GM12878 (cell line): ENCODE results near the gene UQCR10. TPM values are rescaled to one million over a fixed set of nuclear protein-coding genes. Genes with fewer than 3 reads are reported as not detected.

Experiments
- ATAC-seq: fragments of 200-7000 bp; cut with Tn5 transposase; 3 replicates; pipeline ENCODE4 v1.9.1; 2020; ENCODE audit warnings: mild to moderate bottlenecking, moderate library complexity
- BruUV-seq: library from RNA; stranded (reverse); fragments of 400-500 nt; replicated peaks from 2 replicates; lab custom pipeline; 2021; lab: Mats Ljungman, UMichigan
- CTCF ChIA-PET: fragments of 300-600 bp; sonication (Branson Sonifier 250); formaldehyde crosslinking; extraction: SDS; loops from one replicate; lab custom pipeline; 2021; ENCODE audit warnings: inconsistent platforms; lab: Yijun Ruan, JAX
- POLR2A ChIA-PET: fragments of 350-600 bp; formaldehyde crosslinking; extraction: SDS; loops from one replicate; lab custom pipeline; 2021; ENCODE audit warnings: inconsistent platforms; lab: Charles Lee
- RAD21 ChIA-PET: fragments of 300-600 bp; sonication (Branson Sonifier 250); formaldehyde crosslinking; loops from one replicate; lab custom pipeline; 2023; ENCODE audit warnings: antibody characterized with exemption; ENCODE audit not compliant: unreplicated experiment; lab: Charles Lee
- SMC1A ChIA-PET: fragments of 300-600 bp; sonication (Branson Sonifier 250); formaldehyde crosslinking; loops from one replicate; lab custom pipeline; 2023; ENCODE audit not compliant: unreplicated experiment, uncharacterized antibody; lab: Charles Lee
- DNase-seq: peaks from one replicate; pipeline ENCODE4 v3.0.0-alpha.2; 2011; ENCODE audit warnings: low read depth, low spot score
- FAIRE-seq: peaks from 3 replicates; lab custom pipeline; 2011; peaks lifted over from hg19 to GRCh38; lab: Jason Lieb, UNC
- H2AFZ ChIP-seq: 2 replicates; pipeline ENCODE4 v1.6.0; 2011; ENCODE audit warnings: low read depth, low read length, control low read depth; ENCODE audit not compliant: control insufficient read depth
- H3K27ac ChIP-seq: 2 replicates; pipeline ENCODE4 v1.5.1; 2011; ENCODE audit warnings: control low read depth; ENCODE audit not compliant: control insufficient read depth, insufficient read depth
- H3K27me3 ChIP-seq, 2 experiments: replicated peaks in 1 of 2; 2 replicates each; pipeline versions ENCODE4 v1.6.0 to v1.6.1; 2011; ENCODE audit warnings: low read length in 1 of 2; ENCODE audit not compliant: control insufficient read depth in 2 of 2, insufficient read depth in 2 of 2
- H3K36me3 ChIP-seq, 2 experiments: 2 replicates each; pipeline ENCODE4 v1.5.1; 2011; ENCODE audit warnings: low read length in 1 of 2; ENCODE audit not compliant: control insufficient read depth in 2 of 2, insufficient read depth in 2 of 2
- H3K4me1 ChIP-seq: 2 replicates; pipeline ENCODE4 v1.6.1; 2011; ENCODE audit warnings: mild to moderate bottlenecking, low read length, moderate library complexity, mixed read lengths; ENCODE audit not compliant: control insufficient read depth, insufficient read depth
- H3K4me2 ChIP-seq: 2 replicates; pipeline ENCODE4 v1.6.0; 2011; ENCODE audit warnings: control low read depth; ENCODE audit not compliant: control insufficient read depth, insufficient read depth
- H3K4me3 ChIP-seq: fragments of 200-600 bp; sonication (generic); 2 replicates; pipeline ENCODE4 v1.5.1; 2016
- H3K79me2 ChIP-seq: 2 replicates; pipeline ENCODE4 v1.6.0; 2011; ENCODE audit warnings: low read length; ENCODE audit not compliant: control insufficient read depth, insufficient read depth
- H3K9ac ChIP-seq: 2 replicates; pipeline ENCODE4 v1.8.0; 2011; ENCODE audit warnings: low read length, control low read depth, mixed read lengths; ENCODE audit not compliant: control insufficient read depth, insufficient read depth
- H3K9me3 ChIP-seq: replicated peaks from 3 replicates; pipeline ENCODE4 v1.5.1; 2011; ENCODE audit warnings: mild to moderate bottlenecking, low read length; ENCODE audit not compliant: control insufficient read depth, insufficient read depth
- H4K20me1 ChIP-seq: 2 replicates; pipeline ENCODE4 v1.6.0; 2011; ENCODE audit not compliant: control insufficient read depth, insufficient read depth
- ASH2L ChIP-seq: fragments of 300-600, 200-600 bp; sonication (generic); IDR thresholded peaks from 2 replicates; pipeline ENCODE4 v1.6.1; 2017; ENCODE audit warnings: low read depth, mild to moderate bottlenecking, borderline replicate concordance
- HSF1 ChIP-seq: fragments of 150-350 bp; IDR thresholded peaks from 2 replicates; pipeline ENCODE4 v1.6.1; 2014; ENCODE audit warnings: mild to moderate bottlenecking, low read depth, low read length
- LARP7 ChIP-seq: fragments of 450-650 bp; IDR thresholded peaks from 2 replicates; pipeline ENCODE4 v1.6.1; 2017; ENCODE audit warnings: mild to moderate bottlenecking
- NFXL1 ChIP-seq: fragments of 450-650 bp; IDR thresholded peaks from 2 replicates; pipeline ENCODE4 v1.6.1; 2017; ENCODE audit warnings: antibody characterized with exemption, mild to moderate bottlenecking, borderline replicate concordance
- SREBF2 ChIP-seq: IDR thresholded peaks from 2 replicates; pipeline ENCODE4 v1.6.1; 2012; ENCODE audit warnings: mild to moderate bottlenecking, low read length
- WGBS: methylation state at CpG from one replicate; pipeline ENCODE4 v1.1.6; 2016; ENCODE audit warnings: low lambda C conversion rate; ENCODE audit not compliant: insufficient replicate concordance, insufficient coverage; ENCODE audit errors: missing lambda C conversion rate; 5-methylcytosine and 5-hydroxymethylcytosine counted together
- in situ Hi-C: fragments of 300-500 bp; cut with MboI; formaldehyde crosslinking; loops from 9 replicates; pipeline ENCODE4 v1.14.3; 2018; ENCODE audit warnings: mixed read lengths
- intact Hi-C: fragments of 100-400 bp; cut with micrococcal nuclease; formaldehyde crosslinking; loops from one replicate; pipeline ENCODE4 v1.14.2; 2022; ENCODE audit not compliant: unreplicated experiment
- polyA plus RNA-seq, 11 experiments: library from polyadenylated mRNA; depleted of rRNA in 4 of 11; unstranded in 6 of 11; stranded (reverse) in 5 of 11; fragments of >200 nt; fragmentation: Nextera tagmentation in 4 of 11; fragmentation: Illumina TruSeq in 1 of 11; extraction: Ambion mirVana in 4 of 11; extraction: Trizol in 1 of 11; gene quantifications; 1 replicate in 1 of 11; 2 replicates in 10 of 11; pipeline versions ENCODE4 v1.2.1 to v1.2.3, GENCODE V29; 2011 to 2016; ENCODE audit warnings: inconsistent platforms in 2 of 11, missing spikeins in 2 of 11, low read depth in 1 of 11
- total RNA-seq, 4 experiments: library from RNA; depleted of rRNA in 3 of 4; stranded (reverse); fragments of >200 nt in 3 of 4; fragmentation: Illumina TruSeq in 1 of 4; extraction: Trizol in 1 of 4; gene quantifications; 2 replicates each; pipeline versions ENCODE4 v1.2.1 to v1.2.3, GENCODE V29; 2013 to 2021

Gene UQCR10
- total and polyA plus RNA-seq, 10 of the 15 experiments (the other 5 are each of a cell fraction or from before 2014, with no cell fraction given) = 144 to 1,021 (median 214) TPM

GRCh38 chr22:29788339-29789279, 21.4 kb downstream of the UQCR10 start:
- POLR2A ChIA-PET = interaction anchor here (0.5 kb wide), 1 partner anchor 35 kb away, joined by 3 read pairs; no protein-coding TSS in a partner anchor
- RAD21 ChIA-PET = no interaction called here
- DNase-seq (no peak), ATAC-seq (no peak), FAIRE-seq (no peak)
- intact Hi-C loops (no loop called here), in situ Hi-C loops (no loop called here)
- BruUV-seq = no TSS peak
- SMC1A ChIA-PET = no interaction called here
- TF ChIP-seq HSF1 (no peak), ASH2L (no peak), SREBF2 (no peak), LARP7 (no peak), NFXL1 (no peak)
- H3K4me2 ChIP-seq = no peak overlapping the region
- H3K27ac ChIP-seq = no peak overlapping the region
- H3K79me2 ChIP-seq = no peaks in the 10 kb centered on the region
- H2AFZ ChIP-seq = no peak overlapping the region
- H4K20me1 ChIP-seq = no peaks in the 10 kb centered on the region
- H3K36me3 ChIP-seq = peaks cover 21 to 29% of the 10 kb centered on the region in 2 experiments; a peak in 3 of 4 replicates
- H3K4me3 ChIP-seq = no peak overlapping the region
- WGBS = 95% methylated on average over 27 of the region's 27 CpGs
- no peak overlapping the region for H3K9ac ChIP-seq
- no peaks in the 10 kb centered on the region for H3K27me3 ChIP-seq
- no peaks in the 10 kb centered on the region for H3K9me3 ChIP-seq
- H3K4me1 ChIP-seq = no peaks in the 10 kb centered on the region
- CTCF ChIA-PET = no interaction called here
